Endothelial cell of umbilical vein (primary cell): Measurements from ENCODE around the gene DZIP1. TPM values are rescaled to one million over a fixed set of nuclear protein-coding genes. Genes with fewer than 3 reads are reported as not detected.

Experiments used
- BruUV-seq: library from RNA; stranded (reverse); fragments of 400-500 nt; replicated peaks from 2 replicates; lab custom pipeline; 2021; lab: Mats Ljungman, UMichigan
- CTCF ChIA-PET: fragments of 300-600, 350-600 bp; sonication (Branson Sonifier 250); formaldehyde crosslinking; loops from one replicate; lab custom pipeline; 2021; ENCODE audit warnings: antibody characterized with exemption, inconsistent platforms; lab: Charles Lee
- POLR2A ChIA-PET: fragments of 300-600, 350-600 bp; sonication (Branson Sonifier 250); formaldehyde crosslinking; loops from one replicate; lab custom pipeline; 2021; ENCODE audit warnings: antibody characterized with exemption, inconsistent platforms; lab: Charles Lee
- DNase-seq: peaks from one replicate; pipeline ENCODE4 v3.0.0-alpha.2; 2011; ENCODE audit warnings: low read depth, low spot score
- FAIRE-seq: peaks from 2 replicates; lab custom pipeline; 2011; peaks lifted over from hg19 to GRCh38; lab: Jason Lieb, UNC
- H2AFZ ChIP-seq: 2 replicates; pipeline ENCODE4 v1.6.0; 2012; ENCODE audit warnings: low read depth, low read length, control low read depth, inconsistent platforms
- H3K27ac ChIP-seq: 2 replicates; pipeline ENCODE4 v1.5.1; 2011; ENCODE audit warnings: low read depth, mild to moderate bottlenecking, control low read depth, low read length, moderate library complexity; ENCODE audit not compliant: insufficient read depth
- H3K27me3 ChIP-seq, 2 experiments: 2 replicates each; pipeline versions ENCODE4 v1.6.0 to v1.6.1; 2011; ENCODE audit warnings: low read length in 2 of 2, mixed read lengths in 1 of 2; ENCODE audit not compliant: control insufficient read depth in 2 of 2, insufficient read depth in 2 of 2
- H3K36me3 ChIP-seq, 2 experiments: 2 replicates in 1 of 2; 3 replicates in 1 of 2; pipeline ENCODE4 v1.5.1; 2011; ENCODE audit warnings: low read length in 2 of 2, mild to moderate bottlenecking in 1 of 2, moderate library complexity in 1 of 2; ENCODE audit not compliant: control insufficient read depth in 2 of 2, insufficient read depth in 2 of 2; ENCODE audit errors: extremely low read depth in 1 of 2
- H3K4me1 ChIP-seq: 3 replicates; pipeline ENCODE4 v1.5.1; 2011; ENCODE audit warnings: mild to moderate bottlenecking, low read length; ENCODE audit not compliant: control insufficient read depth, insufficient read depth; ENCODE audit errors: extremely low read depth
- H3K4me2 ChIP-seq: 2 replicates; pipeline ENCODE4 v1.6.1; 2011; ENCODE audit warnings: low read length, control low read depth, mixed read lengths; ENCODE audit not compliant: insufficient read depth
- H3K4me3 ChIP-seq, 3 experiments: fragments of 200-600 bp in 1 of 3; sonication (generic), shearing (Covaris generic) in 1 of 3; replicated peaks in 1 of 3; 2 replicates each; pipeline ENCODE4 v1.5.1; 2011 to 2016; ENCODE audit warnings: control low read depth in 3 of 3, low read length in 3 of 3, mild to moderate bottlenecking in 2 of 3, inconsistent platforms in 1 of 3, low read depth in 1 of 3, moderate library complexity in 1 of 3; ENCODE audit not compliant: insufficient read depth in 1 of 3
- H3K79me2 ChIP-seq: 2 replicates; pipeline ENCODE4 v1.6.0; 2012; ENCODE audit warnings: low read length, inconsistent platforms; ENCODE audit not compliant: control insufficient read depth, insufficient read depth
- H3K9ac ChIP-seq: replicated peaks from 2 replicates; pipeline ENCODE3; 2011; ENCODE audit warnings: low read length, control low read depth; ENCODE audit not compliant: insufficient read depth; ENCODE audit errors: extremely low read depth
- H3K9me1 ChIP-seq: replicated peaks from 3 replicates; pipeline ENCODE4 v1.6.0; 2011; ENCODE audit warnings: mild to moderate bottlenecking, low read length; ENCODE audit not compliant: control insufficient read depth, insufficient read depth; ENCODE audit errors: extremely low read depth
- H3K9me3 ChIP-seq: replicated peaks from 2 replicates; pipeline ENCODE4 v1.5.1; 2012; ENCODE audit warnings: low read length, inconsistent platforms; ENCODE audit not compliant: control insufficient read depth, insufficient read depth
- H4K20me1 ChIP-seq: replicated peaks from 2 replicates; pipeline ENCODE3; 2011; ENCODE audit warnings: mild to moderate bottlenecking, low read length; ENCODE audit not compliant: control insufficient read depth, insufficient read depth; ENCODE audit errors: extremely low read depth
- CTCF ChIP-seq, 2 donors: IDR thresholded peaks; 1 replicate in 1 of 2; 2 replicates in 1 of 2; pipeline ENCODE4 v1.5.1; 2011; ENCODE audit warnings: low read length in 2 of 2, mild to moderate bottlenecking in 2 of 2, moderate library complexity in 2 of 2, control low read depth in 1 of 2, inconsistent platforms in 1 of 2, low read depth in 1 of 2; ENCODE audit not compliant: insufficient read depth in 1 of 2; ENCODE audit errors: extremely low read depth in 1 of 2
- EZH2 ChIP-seq: IDR thresholded peaks from 2 replicates; pipeline ENCODE4 v1.6.1; 2012; ENCODE audit warnings: borderline replicate concordance, low read depth, mild to moderate bottlenecking, moderate library complexity, low read length, inconsistent platforms; ENCODE audit not compliant: severe bottlenecking
- FOS ChIP-seq: IDR thresholded peaks from 2 replicates; pipeline ENCODE4 v1.6.1; 2011; ENCODE audit warnings: mild to moderate bottlenecking, low read length, moderate library complexity, borderline replicate concordance; ENCODE audit not compliant: insufficient read depth
- GATA2 ChIP-seq: IDR thresholded peaks from 2 replicates; pipeline ENCODE4 v1.7.0; 2011; ENCODE audit warnings: low read depth, mild to moderate bottlenecking, moderate library complexity, mixed read lengths, low read length; ENCODE audit not compliant: insufficient read length, insufficient read depth
- POLR2A ChIP-seq: IDR thresholded peaks from 2 replicates; pipeline ENCODE4 v1.6.1; 2012; ENCODE audit warnings: low read depth, mild to moderate bottlenecking, control low read depth, low read length
- POLR2AphosphoS5 ChIP-seq: IDR thresholded peaks from 2 replicates; pipeline ENCODE4 v1.6.1; 2012; ENCODE audit warnings: low read depth, mild to moderate bottlenecking, control low read depth, low read length, moderate library complexity; ENCODE audit not compliant: insufficient read depth
- dilution Hi-C: fragments of 300-500 bp; cut with MboI; formaldehyde crosslinking; loops from one replicate; pipeline ENCODE4 v1.15.0; 2019; ENCODE audit warnings: low sequenced_read_pairs; ENCODE audit not compliant: extremely low pct_ligation_motif_present
- intact Hi-C: fragments of 100-400 bp; cut with micrococcal nuclease; formaldehyde crosslinking; loops from one replicate; pipeline ENCODE4 v1.10.0; 2022
- polyA plus RNA-seq, 4 experiments: library from polyadenylated mRNA; depleted of rRNA in 3 of 4; stranded (reverse) in 3 of 4; unstranded in 1 of 4; fragments of >200 nt; gene quantifications; 2 replicates each; pipeline versions ENCODE4 v1.2.1 to v1.2.3, GENCODE V29; 2011 to 2012; ENCODE audit warnings: missing spikeins in 1 of 4
- total RNA-seq: library from RNA; stranded (reverse); gene quantifications from 2 replicates; pipeline ENCODE4 v1.2.3, GENCODE V29; 2021
- TF ChIP-seq, protein P1 (sequence below): IDR thresholded peaks from 2 replicates; pipeline ENCODE4 v1.6.1; 2011; ENCODE audit not compliant: insufficient read depth, insufficient read length

Gene DZIP1
- total and polyA plus RNA-seq, 2 donors (not counting 3 experiments of a cell fraction or from before 2014, with no cell fraction given) = 8.6 to 32.1 TPM

- no peak for FAIRE-seq
These were observed 40.5 kb downstream of the DZIP1 start for GRCh38 chr13:95603887-95604555.

More at GRCh38 chr13:95603887-95604555, 40.5 kb downstream of the DZIP1 start:
- TF ChIP-seq GATA2 (no peak), POLR2A (no peak), FOS (no peak), EZH2 (no peak), POLR2AphosphoS5 (no peak), CTCF (IDR thresholded peaks at IDR 0.05; ENCODE audit: extremely low read depth in 1 of 2, insufficient read depth in 1 of 2, low read depth in 1 of 2, low read length in 2 of 2) (no peak)
- TF ChIP-seq, protein P1, sequence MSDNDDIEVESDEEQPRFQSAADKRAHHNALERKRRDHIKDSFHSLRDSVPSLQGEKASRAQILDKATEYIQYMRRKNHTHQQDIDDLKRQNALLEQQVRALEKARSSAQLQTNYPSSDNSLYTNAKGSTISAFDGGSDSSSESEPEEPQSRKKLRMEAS = no peak
- ChIA-PET CTCF (interaction anchor here (0.8 to 2.0 kb wide), 4 partner anchors 20 to 230 kb away, joined by 3 to 13 read pairs (median 9); no protein-coding TSS in a partner anchor), POLR2A (no interaction called here)
- Histone ChIP-seq H3K27me3 (no peaks in the 10 kb centered on the region), H3K36me3 (peaks cover 8 to 9% of the 10 kb centered on the region in 2 experiments), H3K4me2 (no peak overlapping the region), H3K9me3 (no peaks in the 10 kb centered on the region), H3K9ac (peak overlapping the region; percentile 17), H3K9me1 (no peaks in the 10 kb centered on the region), H4K20me1 (no peaks in the 10 kb centered on the region), H3K4me3 (no peak overlapping the region), H3K79me2 (no peaks in the 10 kb centered on the region), H3K4me1 (peaks cover 26% of the 10 kb centered on the region), H3K27ac (peak overlapping the region; percentile 64), H2AFZ (peak overlapping the region; percentile 2)
- intact Hi-C loops = loop anchor here (5.0 kb wide), 1 partner anchor 67 kb away; no protein-coding TSS in a partner anchor
- TSS peak; percentile 21 for BruUV-seq
- dilution Hi-C loops = no loop called here
- DNase-seq = peak; percentile 66
